Measurements from ENCODE around the gene SKP1. TPM values are rescaled to one million over a fixed set of nuclear protein-coding genes. Genes with fewer than 3 reads are reported as not detected.

The SKP1 gene
- total and polyA plus RNA-seq, 9 of the 15 experiments (the other 6 are each of a cell fraction or from before 2014, with no cell fraction given), result 301 to 2,109 (median 639) TPM

GRCh38 chr5:134174841-134175839 is 1.6 kb downstream of the SKP1 start (continued):
- TF ChIP-seq CTCFL (IDR thresholded peaks at IDR 0.05; ENCODE audit: borderline replicate concordance, insufficient read depth, low read depth, low read length, poor library complexity, severe bottlenecking) (no peak), NFE2 (IDR thresholded peaks at IDR 0.05; ENCODE audit: low read depth) (peak; percentile 84), ZNF253 (CRISPR knock-in tag; conservative IDR thresholded peaks at IDR 0.05) (no peak), JUND (IDR thresholded peaks at IDR 0.05; ENCODE audit: borderline replicate concordance, low read depth, low read length) (0 out of 2 replicates have a peak, but pooled peaks have one; percentile 35), JUND (tag; IDR thresholded peaks at IDR 0.05; ENCODE audit: borderline replicate concordance, low read depth, low read length) (no peak), MGA (IDR thresholded peaks at IDR 0.05) (no peak), STAT5A (IDR thresholded peaks at IDR 0.05; ENCODE audit: borderline replicate concordance, low read length) (no peak), ZKSCAN8 (CRISPR knock-in tag; IDR thresholded peaks at IDR 0.05) (no peak), MAFF (IDR thresholded peaks at IDR 0.05; ENCODE audit: low read length) (peak; percentile 73; the same call in 1 of the 2 replicates), XRCC5 (IDR thresholded peaks at IDR 0.05; ENCODE audit: low read depth, low read length) (no peak)
- TF ChIP-seq, protein P1, sequence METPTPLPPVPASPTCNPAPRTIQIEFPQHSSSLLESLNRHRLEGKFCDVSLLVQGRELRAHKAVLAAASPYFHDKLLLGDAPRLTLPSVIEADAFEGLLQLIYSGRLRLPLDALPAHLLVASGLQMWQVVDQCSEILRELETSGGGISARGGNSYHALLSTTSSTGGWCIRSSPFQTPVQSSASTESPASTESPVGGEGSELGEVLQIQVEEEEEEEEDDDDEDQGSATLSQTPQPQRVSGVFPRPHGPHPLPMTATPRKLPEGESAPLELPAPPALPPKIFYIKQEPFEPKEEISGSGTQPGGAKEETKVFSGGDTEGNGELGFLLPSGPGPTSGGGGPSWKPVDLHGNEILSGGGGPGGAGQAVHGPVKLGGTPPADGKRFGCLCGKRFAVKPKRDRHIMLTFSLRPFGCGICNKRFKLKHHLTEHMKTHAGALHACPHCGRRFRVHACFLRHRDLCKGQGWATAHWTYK (CRISPR knock-in tag; IDR thresholded peaks at IDR 0.05), result no peak

Data from K562 (cell line).